ENCODE results near the gene SNAPC4.

DNA sequence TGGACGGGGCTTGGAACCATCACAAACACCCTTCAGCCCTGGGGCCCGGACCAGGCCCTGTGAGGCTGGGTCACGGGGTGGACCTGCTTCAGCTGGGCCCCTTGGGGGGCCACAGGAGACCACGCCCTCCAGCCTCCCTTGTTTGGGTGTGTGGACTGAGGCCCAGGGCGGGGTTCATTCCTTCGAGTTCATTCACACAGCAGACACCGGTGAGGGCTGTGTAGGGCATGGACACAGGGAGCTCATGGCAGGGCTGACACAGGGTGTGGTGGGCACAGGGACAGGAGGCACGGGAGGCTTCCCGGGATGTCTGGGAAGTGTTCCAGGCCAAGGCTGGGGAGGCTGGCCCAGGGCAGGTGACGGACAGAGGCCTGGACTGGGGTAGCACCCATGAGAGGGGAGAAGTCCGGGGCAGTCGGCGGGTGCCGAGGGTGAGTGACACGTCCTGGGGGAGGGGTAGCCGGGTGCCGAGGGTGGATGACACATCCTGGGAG is 45.3 kb downstream of the SNAPC4 start:
- TF ChIP-seq, protein P1, sequence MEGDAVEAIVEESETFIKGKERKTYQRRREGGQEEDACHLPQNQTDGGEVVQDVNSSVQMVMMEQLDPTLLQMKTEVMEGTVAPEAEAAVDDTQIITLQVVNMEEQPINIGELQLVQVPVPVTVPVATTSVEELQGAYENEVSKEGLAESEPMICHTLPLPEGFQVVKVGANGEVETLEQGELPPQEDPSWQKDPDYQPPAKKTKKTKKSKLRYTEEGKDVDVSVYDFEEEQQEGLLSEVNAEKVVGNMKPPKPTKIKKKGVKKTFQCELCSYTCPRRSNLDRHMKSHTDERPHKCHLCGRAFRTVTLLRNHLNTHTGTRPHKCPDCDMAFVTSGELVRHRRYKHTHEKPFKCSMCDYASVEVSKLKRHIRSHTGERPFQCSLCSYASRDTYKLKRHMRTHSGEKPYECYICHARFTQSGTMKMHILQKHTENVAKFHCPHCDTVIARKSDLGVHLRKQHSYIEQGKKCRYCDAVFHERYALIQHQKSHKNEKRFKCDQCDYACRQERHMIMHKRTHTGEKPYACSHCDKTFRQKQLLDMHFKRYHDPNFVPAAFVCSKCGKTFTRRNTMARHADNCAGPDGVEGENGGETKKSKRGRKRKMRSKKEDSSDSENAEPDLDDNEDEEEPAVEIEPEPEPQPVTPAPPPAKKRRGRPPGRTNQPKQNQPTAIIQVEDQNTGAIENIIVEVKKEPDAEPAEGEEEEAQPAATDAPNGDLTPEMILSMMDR (IDR thresholded peaks at IDR 0.05): no peak
- TF ChIP-seq POLR2AphosphoS5 (IDR thresholded peaks at IDR 0.05; ENCODE audit: low read depth, low read length): no peak
- no peak for TF ChIP-seq SIN3A (IDR thresholded peaks at IDR 0.05; ENCODE audit: borderline replicate concordance, insufficient read depth, low read depth, low read length)
